Endothelial cell of umbilical vein (primary cell): Measurements from ENCODE around the gene GPR176. TPM values are rescaled to one million over a fixed set of nuclear protein-coding genes. Genes with fewer than 3 reads are reported as not detected.

ENCODE experiments used
- BruUV-seq: library from RNA; stranded (reverse); fragments of 400-500 nt; replicated peaks from 2 replicates; lab custom pipeline; 2021; lab: Mats Ljungman, UMichigan
- CTCF ChIA-PET: fragments of 300-600, 350-600 bp; sonication (Branson Sonifier 250); formaldehyde crosslinking; loops from one replicate; lab custom pipeline; 2021; ENCODE audit warnings: antibody characterized with exemption, inconsistent platforms; lab: Charles Lee
- POLR2A ChIA-PET: fragments of 300-600, 350-600 bp; sonication (Branson Sonifier 250); formaldehyde crosslinking; loops from one replicate; lab custom pipeline; 2021; ENCODE audit warnings: antibody characterized with exemption, inconsistent platforms; lab: Charles Lee
- DNase-seq: peaks from one replicate; pipeline ENCODE4 v3.0.0-alpha.2; 2011; ENCODE audit warnings: low read depth, low spot score
- FAIRE-seq: peaks from 2 replicates; lab custom pipeline; 2011; peaks lifted over from hg19 to GRCh38; lab: Jason Lieb, UNC
- H2AFZ ChIP-seq: 2 replicates; pipeline ENCODE4 v1.6.0; 2012; ENCODE audit warnings: low read depth, low read length, control low read depth, inconsistent platforms
- H3K27ac ChIP-seq: 2 replicates; pipeline ENCODE4 v1.5.1; 2011; ENCODE audit warnings: low read depth, mild to moderate bottlenecking, control low read depth, low read length, moderate library complexity; ENCODE audit not compliant: insufficient read depth
- H3K27me3 ChIP-seq, 2 experiments: 2 replicates each; pipeline versions ENCODE4 v1.6.0 to v1.6.1; 2011; ENCODE audit warnings: low read length in 2 of 2, mixed read lengths in 1 of 2; ENCODE audit not compliant: control insufficient read depth in 2 of 2, insufficient read depth in 2 of 2
- H3K36me3 ChIP-seq, 2 experiments: 2 replicates in 1 of 2; 3 replicates in 1 of 2; pipeline ENCODE4 v1.5.1; 2011; ENCODE audit warnings: low read length in 2 of 2, mild to moderate bottlenecking in 1 of 2, moderate library complexity in 1 of 2; ENCODE audit not compliant: control insufficient read depth in 2 of 2, insufficient read depth in 2 of 2; ENCODE audit errors: extremely low read depth in 1 of 2
- H3K4me1 ChIP-seq: 3 replicates; pipeline ENCODE4 v1.5.1; 2011; ENCODE audit warnings: mild to moderate bottlenecking, low read length; ENCODE audit not compliant: control insufficient read depth, insufficient read depth; ENCODE audit errors: extremely low read depth
- H3K4me2 ChIP-seq: 2 replicates; pipeline ENCODE4 v1.6.1; 2011; ENCODE audit warnings: low read length, control low read depth, mixed read lengths; ENCODE audit not compliant: insufficient read depth
- H3K4me3 ChIP-seq, 3 experiments: fragments of 200-600 bp in 1 of 3; sonication (generic), shearing (Covaris generic) in 1 of 3; replicated peaks in 1 of 3; 2 replicates each; pipeline ENCODE4 v1.5.1; 2011 to 2016; ENCODE audit warnings: control low read depth in 3 of 3, low read length in 3 of 3, mild to moderate bottlenecking in 2 of 3, inconsistent platforms in 1 of 3, low read depth in 1 of 3, moderate library complexity in 1 of 3; ENCODE audit not compliant: insufficient read depth in 1 of 3
- H3K79me2 ChIP-seq: 2 replicates; pipeline ENCODE4 v1.6.0; 2012; ENCODE audit warnings: low read length, inconsistent platforms; ENCODE audit not compliant: control insufficient read depth, insufficient read depth
- H3K9ac ChIP-seq: replicated peaks from 2 replicates; pipeline ENCODE3; 2011; ENCODE audit warnings: low read length, control low read depth; ENCODE audit not compliant: insufficient read depth; ENCODE audit errors: extremely low read depth
- H3K9me1 ChIP-seq: replicated peaks from 3 replicates; pipeline ENCODE4 v1.6.0; 2011; ENCODE audit warnings: mild to moderate bottlenecking, low read length; ENCODE audit not compliant: control insufficient read depth, insufficient read depth; ENCODE audit errors: extremely low read depth
- H3K9me3 ChIP-seq: replicated peaks from 2 replicates; pipeline ENCODE4 v1.5.1; 2012; ENCODE audit warnings: low read length, inconsistent platforms; ENCODE audit not compliant: control insufficient read depth, insufficient read depth
- H4K20me1 ChIP-seq: replicated peaks from 2 replicates; pipeline ENCODE3; 2011; ENCODE audit warnings: mild to moderate bottlenecking, low read length; ENCODE audit not compliant: control insufficient read depth, insufficient read depth; ENCODE audit errors: extremely low read depth
- CTCF ChIP-seq, 2 donors: IDR thresholded peaks; 1 replicate in 1 of 2; 2 replicates in 1 of 2; pipeline ENCODE4 v1.5.1; 2011; ENCODE audit warnings: low read length in 2 of 2, mild to moderate bottlenecking in 2 of 2, moderate library complexity in 2 of 2, control low read depth in 1 of 2, inconsistent platforms in 1 of 2, low read depth in 1 of 2; ENCODE audit not compliant: insufficient read depth in 1 of 2; ENCODE audit errors: extremely low read depth in 1 of 2
- EZH2 ChIP-seq: IDR thresholded peaks from 2 replicates; pipeline ENCODE4 v1.6.1; 2012; ENCODE audit warnings: borderline replicate concordance, low read depth, mild to moderate bottlenecking, moderate library complexity, low read length, inconsistent platforms; ENCODE audit not compliant: severe bottlenecking
- FOS ChIP-seq: IDR thresholded peaks from 2 replicates; pipeline ENCODE4 v1.6.1; 2011; ENCODE audit warnings: mild to moderate bottlenecking, low read length, moderate library complexity, borderline replicate concordance; ENCODE audit not compliant: insufficient read depth
- GATA2 ChIP-seq: IDR thresholded peaks from 2 replicates; pipeline ENCODE4 v1.7.0; 2011; ENCODE audit warnings: low read depth, mild to moderate bottlenecking, moderate library complexity, mixed read lengths, low read length; ENCODE audit not compliant: insufficient read length, insufficient read depth
- JUN ChIP-seq: IDR thresholded peaks from 2 replicates; pipeline ENCODE4 v1.6.1; 2011; ENCODE audit warnings: borderline replicate concordance, low read depth; ENCODE audit not compliant: insufficient read length, insufficient read depth
- MAX ChIP-seq: IDR thresholded peaks from 2 replicates; pipeline ENCODE4 v1.6.1; 2011; ENCODE audit not compliant: insufficient read depth, insufficient read length
- MYC ChIP-seq: IDR thresholded peaks from one replicate; pipeline ENCODE4 v1.6.1; 2011; ENCODE audit warnings: mild to moderate bottlenecking, low read depth, low read length
- POLR2A ChIP-seq: IDR thresholded peaks from 2 replicates; pipeline ENCODE4 v1.6.1; 2012; ENCODE audit warnings: low read depth, mild to moderate bottlenecking, control low read depth, low read length
- POLR2AphosphoS5 ChIP-seq: IDR thresholded peaks from 2 replicates; pipeline ENCODE4 v1.6.1; 2012; ENCODE audit warnings: low read depth, mild to moderate bottlenecking, control low read depth, low read length, moderate library complexity; ENCODE audit not compliant: insufficient read depth
- dilution Hi-C: fragments of 300-500 bp; cut with MboI; formaldehyde crosslinking; loops from one replicate; pipeline ENCODE4 v1.15.0; 2019; ENCODE audit warnings: low sequenced_read_pairs; ENCODE audit not compliant: extremely low pct_ligation_motif_present
- intact Hi-C: fragments of 100-400 bp; cut with micrococcal nuclease; formaldehyde crosslinking; loops from one replicate; pipeline ENCODE4 v1.10.0; 2022
- polyA plus RNA-seq, 4 experiments: library from polyadenylated mRNA; depleted of rRNA in 3 of 4; stranded (reverse) in 3 of 4; unstranded in 1 of 4; fragments of >200 nt; gene quantifications; 2 replicates each; pipeline versions ENCODE4 v1.2.1 to v1.2.3, GENCODE V29; 2011 to 2012; ENCODE audit warnings: missing spikeins in 1 of 4
- total RNA-seq: library from RNA; stranded (reverse); gene quantifications from 2 replicates; pipeline ENCODE4 v1.2.3, GENCODE V29; 2021

GPR176 gene
- total and polyA plus RNA-seq, 2 donors (not counting 3 experiments of a cell fraction or from before 2014, with no cell fraction given), result 35.3 to 68.7 TPM

- dilution Hi-C loops (no loop called here), intact Hi-C loops (no loop called here)
- POLR2A ChIA-PET, result no interaction called here
- no peak for DNase-seq
- no peak overlapping the region for H3K9ac ChIP-seq
- H4K20me1 ChIP-seq, result no peaks in the 10 kb centered on the region
- no peak overlapping the region for H3K4me2 ChIP-seq
- CTCF ChIA-PET, result interaction anchor here (1.0 kb wide), 1 partner anchor 21 kb away, joined by 3 read pairs; no protein-coding TSS in a partner anchor
- H2AFZ ChIP-seq, result no peak overlapping the region
- no peak overlapping the region for H3K27ac ChIP-seq
- no peaks in the 10 kb centered on the region for H3K9me3 ChIP-seq
- no peak for TF ChIP-seq MYC
- TF ChIP-seq CTCF (IDR thresholded peaks at IDR 0.05; ENCODE audit: extremely low read depth in 1 of 2, insufficient read depth in 1 of 2, low read depth in 1 of 2, low read length in 2 of 2), result no peak
- TF ChIP-seq MAX, result no peak
- peaks cover 23 to 35% of the 10 kb centered on the region in 2 experiments for H3K36me3 ChIP-seq
- no peaks in the 10 kb centered on the region for H3K27me3 ChIP-seq
- no peaks in the 10 kb centered on the region for H3K79me2 ChIP-seq
- H3K9me1 ChIP-seq, result no peaks in the 10 kb centered on the region
- no peaks in the 10 kb centered on the region for H3K4me1 ChIP-seq
- no peak overlapping the region for H3K4me3 ChIP-seq
- FAIRE-seq, result no peak
- BruUV-seq, result no TSS peak
Observed at GRCh38 chr15:39957481-39957880, 37.4 kb upstream of the GPR176 start.

- no peak overlapping the region for H3K27ac ChIP-seq
- DNase-seq (no peak), FAIRE-seq (no peak)
- dilution Hi-C loops, result no loop called here
- H3K9ac ChIP-seq, result no peak overlapping the region
- H3K9me3 ChIP-seq, result no peaks in the 10 kb centered on the region
- no peaks in the 10 kb centered on the region for H4K20me1 ChIP-seq
- ChIA-PET POLR2A (no interaction called here), CTCF (interaction anchor here (1.2 kb wide), 1 partner anchor 66 kb away, joined by 4 read pairs; no protein-coding TSS in a partner anchor)
- no peak overlapping the region for H3K4me3 ChIP-seq
- no TSS peak for BruUV-seq
- H3K79me2 ChIP-seq, result no peaks in the 10 kb centered on the region
- peaks cover 27 to 31% of the 10 kb centered on the region in 2 experiments for H3K36me3 ChIP-seq
- no peak overlapping the region for H2AFZ ChIP-seq
- H3K9me1 ChIP-seq, result no peaks in the 10 kb centered on the region
- TF ChIP-seq MYC, result no peak
- no peak for TF ChIP-seq JUN
- TF ChIP-seq GATA2, result no peak
- TF ChIP-seq POLR2A, result no peak
- no peak for TF ChIP-seq POLR2AphosphoS5
- no peak for TF ChIP-seq EZH2
- TF ChIP-seq CTCF (IDR thresholded peaks at IDR 0.05; ENCODE audit: extremely low read depth in 1 of 2, insufficient read depth in 1 of 2, low read depth in 1 of 2, low read length in 2 of 2), result no peak
- TF ChIP-seq MAX, result no peak
- no peak for TF ChIP-seq FOS
- no peak overlapping the region for H3K4me2 ChIP-seq
- H3K4me1 ChIP-seq, result no peaks in the 10 kb centered on the region
- no peaks in the 10 kb centered on the region for H3K27me3 ChIP-seq
- intact Hi-C loops, result no loop called here
Observed at GRCh38 chr15:39953521-39953920, 33.5 kb upstream of the GPR176 start.
